GM19468 (cell line): ENCODE results near the gene SOS1.
"Not testable (repeated sequence)": the region's sequence is repeated elsewhere in the genome, so short reads cannot be mapped to it uniquely, and the experiment has no call there.

Source experiments
- ATAC-seq: cut with Tn5 transposase; IDR thresholded peaks from one replicate; pipeline ENCODE4 v1.9.1; 2021; ENCODE audit warnings: mild to moderate bottlenecking, moderate library complexity, moderate number of reproducible peaks; ENCODE audit not compliant: unreplicated experiment; ENCODE audit errors: extremely low read depth

SOS1 gene

DNA sequence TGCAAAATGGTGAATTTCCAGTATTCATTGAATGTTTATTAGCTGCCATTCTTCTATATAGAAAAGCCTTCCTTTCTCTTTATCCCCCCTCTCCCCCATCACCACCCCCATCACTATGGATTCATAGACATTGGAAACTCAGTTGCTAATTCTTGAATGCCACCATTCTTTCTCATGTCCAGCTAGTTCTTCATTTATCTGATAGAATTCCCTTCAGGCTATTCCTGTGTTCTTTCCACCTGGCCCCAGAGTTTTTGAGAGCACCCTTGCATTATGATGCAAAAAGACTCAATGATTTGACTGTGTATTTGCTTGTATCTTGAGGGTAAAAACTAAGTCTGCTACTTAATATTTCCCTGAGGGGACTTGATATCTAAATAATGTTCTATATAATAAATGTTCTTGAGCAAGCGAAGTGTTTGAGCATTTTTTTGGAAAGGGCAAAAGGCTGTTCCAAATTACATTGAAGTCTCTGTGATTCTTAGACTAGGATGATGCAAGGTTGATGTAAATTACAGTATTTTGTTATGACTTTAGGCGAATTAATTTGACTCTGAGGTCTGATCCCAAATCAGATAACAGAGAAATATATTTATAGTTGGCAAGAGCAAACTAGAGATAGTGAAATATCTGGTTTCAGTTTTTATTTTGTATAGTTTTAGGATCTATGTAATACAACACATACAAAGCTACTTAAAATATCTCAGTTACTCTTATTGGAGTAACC lies 18.8 kb upstream of the SOS1 start:
- no peak for ATAC-seq

GRCh38 chr2:39138837-39139211 lies 18.0 kb upstream of the SOS1 start:
- no peak for ATAC-seq

GRCh38 chr2:39138187-39138836 lies 17.5 kb upstream of the SOS1 start:
- not testable (repeated sequence) for ATAC-seq

DNA sequence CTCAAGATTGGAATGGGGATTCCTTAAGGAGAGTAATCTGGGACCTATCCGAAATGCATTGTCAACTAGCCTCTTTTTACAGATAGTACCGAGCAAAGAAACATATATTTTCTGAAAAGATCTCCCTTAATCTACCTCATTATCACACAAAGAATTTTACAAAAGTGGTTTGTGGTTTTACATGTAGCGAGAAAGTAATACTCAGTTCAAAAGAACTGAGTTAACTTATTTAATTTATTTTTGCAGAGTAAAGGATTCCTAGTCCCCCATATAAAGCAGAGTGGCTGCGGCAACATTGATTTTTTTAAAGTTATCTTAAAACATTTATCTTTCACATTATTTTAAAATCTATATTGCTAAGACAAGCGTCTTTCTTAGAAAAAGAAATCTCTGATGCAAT lies 15.9 kb upstream of the SOS1 start:
- ATAC-seq, result no peak

DNA sequence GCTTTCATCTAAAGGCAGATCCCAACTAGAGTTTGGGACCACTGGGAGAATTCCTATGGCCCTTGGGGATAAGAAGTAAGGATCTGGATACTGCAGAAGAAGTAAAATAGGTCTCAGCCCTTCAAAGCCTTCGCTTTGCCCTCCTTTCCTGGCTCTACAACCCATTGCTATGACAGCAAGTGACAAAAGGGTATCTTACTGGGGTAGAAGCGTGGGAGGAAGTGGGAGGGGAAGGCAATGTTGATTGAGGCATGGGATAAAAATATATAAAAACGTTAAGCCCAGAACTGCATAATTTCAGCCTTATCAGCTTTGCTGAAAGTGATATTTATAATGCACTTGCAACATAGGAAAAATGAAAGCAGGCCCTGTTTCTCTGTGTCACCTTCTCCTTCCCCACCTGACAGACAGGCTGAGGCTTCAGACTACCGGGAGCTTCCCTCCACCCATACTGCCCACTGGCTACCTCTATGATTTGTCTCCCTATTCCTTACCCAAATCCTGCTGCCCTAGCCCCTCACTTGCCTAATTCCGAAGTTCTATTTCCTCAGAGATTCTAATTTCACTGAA lies 14.9 kb upstream of the SOS1 start:
- no peak for ATAC-seq

DNA sequence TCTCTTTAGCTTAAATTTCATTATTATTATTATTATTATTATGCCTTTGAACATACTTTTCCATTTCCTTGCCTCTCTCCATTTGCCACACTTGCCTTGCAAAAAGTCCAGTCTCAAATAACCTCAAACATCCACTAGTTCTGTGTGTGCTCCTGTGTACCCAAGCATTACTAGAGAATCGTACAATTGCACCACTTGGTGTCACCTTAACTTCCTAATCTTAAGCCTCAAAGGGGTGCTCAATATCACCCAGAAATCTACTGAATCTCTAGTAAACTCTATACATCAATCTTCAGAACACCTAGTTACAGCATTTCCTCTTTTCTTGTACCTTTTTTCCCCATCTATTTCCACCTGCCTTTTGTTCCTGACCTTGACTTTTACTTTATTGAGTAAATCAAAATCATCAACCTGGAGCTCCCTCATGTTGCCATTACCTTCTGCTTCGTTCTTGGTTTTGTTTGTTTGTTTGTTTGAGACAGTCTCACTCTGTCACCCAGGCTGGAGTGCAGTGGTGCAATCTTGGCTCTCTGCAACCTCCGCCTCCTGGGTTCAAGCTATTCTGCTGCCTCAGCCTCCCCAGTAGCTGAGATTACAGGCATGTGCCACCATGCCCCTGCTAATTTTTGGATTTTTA lies 12.5 kb upstream of the SOS1 start:
- no peak for ATAC-seq

DNA sequence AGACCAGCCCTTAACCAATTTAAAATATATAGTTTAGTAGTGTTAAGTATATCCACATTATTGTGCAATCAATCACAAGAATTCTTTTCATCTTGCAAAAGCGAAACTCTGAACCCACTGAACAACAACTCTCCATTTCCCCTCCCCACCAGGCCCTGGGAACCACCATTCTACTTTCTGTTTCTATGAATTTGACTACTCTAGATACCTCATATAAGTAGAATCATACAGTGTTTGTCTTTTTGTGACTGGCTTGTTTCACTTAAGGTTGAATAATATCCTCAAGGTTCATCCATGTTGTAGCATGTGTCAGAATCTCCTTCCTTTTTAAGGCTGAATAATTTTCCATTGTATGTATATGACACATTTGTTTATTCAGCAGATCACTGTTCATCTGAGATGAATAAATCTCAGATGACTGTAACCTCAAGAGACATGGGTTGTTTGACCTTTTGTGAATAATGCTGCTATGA lies 8.1 kb upstream of the SOS1 start:
- ATAC-seq, result no peak

GRCh38 chr2:39127973-39128372 lies 7.1 kb upstream of the SOS1 start:
- peak; percentile 54 for ATAC-seq

DNA sequence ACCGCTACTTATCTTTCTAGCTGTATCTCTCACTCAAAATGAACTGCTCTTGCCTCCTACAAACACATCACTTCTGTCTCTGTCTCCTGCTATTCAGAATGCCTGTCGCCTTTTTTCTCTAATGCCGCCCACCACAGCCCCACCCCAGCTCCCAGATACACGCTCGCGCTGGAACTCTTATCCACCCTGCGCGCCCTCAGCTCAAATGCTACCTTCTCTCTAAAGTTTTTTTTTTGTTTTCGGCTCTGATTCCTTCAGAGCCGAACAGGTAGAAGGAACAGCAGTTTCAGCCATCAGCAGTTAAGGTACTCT lies 3.9 kb upstream of the SOS1 start:
- no peak for ATAC-seq

- ATAC-seq, result peak; percentile 37
Measured at GRCh38 chr2:39124000-39124745, 3.3 kb upstream of the SOS1 start.

- ATAC-seq, result no peak
Measured at GRCh38 chr2:39123436-39123999, 2.7 kb upstream of the SOS1 start.

DNA sequence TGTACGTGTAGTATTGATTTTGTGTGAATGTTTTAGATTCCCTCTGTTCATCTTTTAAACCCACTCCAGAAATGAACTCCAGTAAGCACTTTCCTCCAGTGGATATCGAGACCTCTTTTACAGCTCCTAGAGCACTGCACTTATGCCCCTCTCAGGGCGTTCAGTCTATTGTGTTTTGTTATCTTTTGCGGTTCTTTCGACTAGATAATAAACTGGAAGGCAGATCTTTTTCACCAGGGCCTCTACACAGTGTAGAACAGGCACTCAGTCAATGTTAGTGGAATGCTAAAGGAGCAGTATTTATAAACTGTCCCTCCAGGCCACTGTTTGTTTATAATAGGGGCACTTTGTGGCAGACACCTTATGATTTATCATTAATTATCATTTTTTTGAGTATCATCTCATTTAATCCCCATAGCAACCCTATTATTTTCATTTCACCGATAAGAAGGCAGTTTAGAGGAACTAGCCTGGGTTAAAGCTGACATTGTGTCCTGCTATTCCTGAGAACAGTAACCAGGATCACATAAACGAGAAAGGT lies 742 bp upstream of the SOS1 start:
- ATAC-seq, result no peak

DNA sequence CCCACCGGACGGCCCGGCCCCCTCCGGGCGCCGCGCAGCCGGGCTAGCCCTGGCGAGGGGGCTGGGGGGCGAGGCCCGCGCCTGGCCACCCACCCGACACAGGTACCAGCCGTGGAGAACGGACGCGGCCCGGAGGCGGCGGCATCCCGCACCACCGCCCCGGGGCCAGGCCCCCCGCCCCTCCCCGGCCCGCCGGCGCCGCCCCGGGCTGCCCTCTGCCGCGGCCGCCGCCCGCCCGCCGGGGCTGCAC lies 405 bp downstream of the SOS1 start:
- ATAC-seq, result peak; percentile 0

GRCh38 chr2:39119732-39120520 lies 925 bp downstream of the SOS1 start:
- ATAC-seq, result peak; percentile 12

DNA sequence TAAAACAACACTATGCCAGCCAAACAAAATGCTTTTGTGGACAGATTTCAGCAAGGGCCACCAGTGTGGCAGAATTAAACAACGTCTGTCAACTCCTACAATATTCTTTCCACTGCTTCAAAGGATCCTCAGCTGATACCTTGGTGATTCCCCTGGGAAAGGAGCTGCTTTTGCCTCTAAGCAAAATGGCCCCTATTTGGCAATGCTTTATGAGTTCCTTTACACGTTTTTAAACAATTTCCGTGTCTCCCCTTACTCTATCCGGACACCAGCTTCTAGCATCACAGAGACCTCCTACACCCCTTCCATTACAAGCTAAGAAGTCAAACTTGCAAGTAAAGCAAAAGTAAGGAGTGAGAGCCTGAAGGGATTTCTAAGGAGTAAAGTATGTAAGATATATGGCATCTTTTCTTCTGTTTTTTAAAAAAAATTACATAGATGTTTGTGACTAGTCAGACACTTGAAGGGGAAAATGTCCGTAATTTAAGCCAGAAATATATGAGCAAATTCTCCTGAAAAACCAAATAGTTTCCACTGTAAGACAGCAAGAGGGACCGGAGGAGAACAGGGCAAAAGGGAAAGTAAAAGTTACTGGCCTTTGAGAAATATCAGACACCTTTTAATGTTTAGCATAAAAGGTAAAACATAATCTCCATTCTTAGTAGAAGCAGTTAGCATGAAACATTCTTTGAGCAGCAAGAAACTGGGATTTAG lies 1.9 kb downstream of the SOS1 start:
- no peak for ATAC-seq

GRCh38 chr2:39115556-39115955 lies 5.3 kb downstream of the SOS1 start:
- ATAC-seq, result no peak

GRCh38 chr2:39114771-39115170 lies 6.1 kb downstream of the SOS1 start:
- no peak for ATAC-seq

DNA sequence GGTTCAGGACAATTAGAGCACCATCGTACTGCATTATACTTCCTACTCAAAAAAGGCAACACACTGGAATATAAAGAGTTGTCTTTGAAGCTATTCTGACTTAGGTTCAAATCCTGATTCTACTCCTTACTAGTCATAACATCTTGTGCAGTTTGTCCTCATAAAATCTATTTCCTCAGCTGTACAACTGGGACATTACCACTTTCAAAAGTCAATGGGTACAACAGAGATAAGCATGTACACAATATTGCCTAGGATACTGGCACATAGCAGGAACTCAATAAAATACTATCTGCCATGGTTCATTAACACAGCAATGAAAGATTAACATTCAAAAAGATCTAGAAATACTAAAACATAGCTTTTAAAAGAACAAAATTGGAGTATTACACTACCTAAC lies 11.3 kb downstream of the SOS1 start:
- ATAC-seq, result no peak

- ATAC-seq, result no peak
Measured at GRCh38 chr2:39108377-39108776, 12.5 kb downstream of the SOS1 start.
